SK-N-SH (cell line): ENCODE data around the gene C22orf31.

ENCODE experiments used
- CTCF ChIP-seq: fragments of 200-600 bp; sonication (generic); IDR thresholded peaks from 2 replicates; pipeline ENCODE4 v1.6.1; 2017; ENCODE audit warnings: antibody characterized with exemption, mild to moderate bottlenecking, moderate library complexity
- ELF1 ChIP-seq: IDR thresholded peaks from 2 replicates; pipeline ENCODE4 v1.4.0; 2012
- EP300 ChIP-seq, 2 experiments: IDR thresholded peaks; 2 replicates each; pipeline versions ENCODE4 v1.4.0 to v1.6.1; 2012; ENCODE audit warnings: borderline replicate concordance in 1 of 2, low read depth in 1 of 2, low read length in 1 of 2
- FOXM1 ChIP-seq: IDR thresholded peaks from 2 replicates; pipeline ENCODE4 v1.4.0; 2012; ENCODE audit warnings: low read depth, mild to moderate bottlenecking
- GABPA ChIP-seq: IDR thresholded peaks from 2 replicates; pipeline ENCODE4 v1.4.0; 2012; ENCODE audit warnings: low read depth, mild to moderate bottlenecking
- MXI1 ChIP-seq: IDR thresholded peaks from 2 replicates; pipeline ENCODE4 v1.6.1; 2012; ENCODE audit warnings: mild to moderate bottlenecking, low read depth, low read length, improper control_type of control experiment
- POLR2AphosphoS5 ChIP-seq: IDR thresholded peaks from 2 replicates; pipeline ENCODE4 v1.6.1; 2012; ENCODE audit warnings: low read depth, low read length
- RCOR1 ChIP-seq: fragments of 150-350 bp; IDR thresholded peaks from 2 replicates; pipeline ENCODE4 v1.6.1; 2017; ENCODE audit warnings: antibody characterized with exemption, low read length
- SMC3 ChIP-seq: IDR thresholded peaks from 2 replicates; pipeline ENCODE4 v1.6.1; 2012; ENCODE audit warnings: low read depth, low read length, improper control_type of control experiment
- TAF1 ChIP-seq: IDR thresholded peaks from 2 replicates; pipeline ENCODE4 v1.6.1; 2012; ENCODE audit warnings: low read depth, mild to moderate bottlenecking, low read length, moderate library complexity, borderline replicate concordance
- USF2 ChIP-seq: fragments of 150-350 bp; IDR thresholded peaks from 2 replicates; pipeline ENCODE4 v1.6.1; 2017; ENCODE audit warnings: antibody characterized with exemption, low read length, low read depth, borderline replicate concordance
- YY1 ChIP-seq: IDR thresholded peaks from 2 replicates; pipeline ENCODE4 v1.4.0; 2012; ENCODE audit warnings: low read depth, mild to moderate bottlenecking
- ZBTB33 ChIP-seq: IDR thresholded peaks from 2 replicates; pipeline ENCODE4 v1.4.0; 2012; ENCODE audit warnings: low read depth, borderline replicate concordance
- TF ChIP-seq, protein P1 (sequence below): IDR thresholded peaks from 2 replicates; pipeline ENCODE4 v1.6.1; 2012; ENCODE audit warnings: mild to moderate bottlenecking, low read depth, low read length, moderate library complexity

DNA sequence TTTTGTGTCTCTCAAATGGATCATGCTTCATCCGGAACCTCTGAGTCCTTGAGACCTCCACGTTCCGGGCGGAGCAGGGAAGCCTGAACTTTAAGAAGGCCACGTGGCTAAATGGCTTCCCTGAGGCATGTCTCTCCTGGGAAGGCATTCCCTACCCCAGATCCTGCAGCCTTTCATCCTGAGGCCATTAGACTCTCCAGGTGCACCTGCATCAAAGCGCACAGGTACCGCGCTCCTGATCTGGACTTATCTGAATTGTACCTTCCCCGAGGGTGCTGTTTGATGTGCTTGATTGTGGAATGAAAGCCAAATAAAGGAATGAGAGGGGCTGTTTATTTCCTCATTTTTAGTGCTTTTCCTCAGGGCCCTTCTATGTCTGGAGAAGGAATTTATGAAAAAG is 22.5 kb downstream of the C22orf31 start:
- TF ChIP-seq POLR2AphosphoS5 = no peak
- no peak for TF ChIP-seq ZBTB33
- no peak for TF ChIP-seq FOXM1
- no peak for TF ChIP-seq CTCF
- TF ChIP-seq ELF1 = no peak
- TF ChIP-seq MXI1 = no peak
- no peak for TF ChIP-seq EP300 (IDR thresholded peaks at IDR 0.05; ENCODE audit: borderline replicate concordance in 1 of 2, low read depth in 1 of 2, low read length in 1 of 2)
- TF ChIP-seq USF2 = no peak
- no peak for TF ChIP-seq SMC3
- no peak for TF ChIP-seq RCOR1
- no peak for TF ChIP-seq GABPA
- no peak for TF ChIP-seq YY1
- no peak for TF ChIP-seq TAF1
- TF ChIP-seq, protein P1, sequence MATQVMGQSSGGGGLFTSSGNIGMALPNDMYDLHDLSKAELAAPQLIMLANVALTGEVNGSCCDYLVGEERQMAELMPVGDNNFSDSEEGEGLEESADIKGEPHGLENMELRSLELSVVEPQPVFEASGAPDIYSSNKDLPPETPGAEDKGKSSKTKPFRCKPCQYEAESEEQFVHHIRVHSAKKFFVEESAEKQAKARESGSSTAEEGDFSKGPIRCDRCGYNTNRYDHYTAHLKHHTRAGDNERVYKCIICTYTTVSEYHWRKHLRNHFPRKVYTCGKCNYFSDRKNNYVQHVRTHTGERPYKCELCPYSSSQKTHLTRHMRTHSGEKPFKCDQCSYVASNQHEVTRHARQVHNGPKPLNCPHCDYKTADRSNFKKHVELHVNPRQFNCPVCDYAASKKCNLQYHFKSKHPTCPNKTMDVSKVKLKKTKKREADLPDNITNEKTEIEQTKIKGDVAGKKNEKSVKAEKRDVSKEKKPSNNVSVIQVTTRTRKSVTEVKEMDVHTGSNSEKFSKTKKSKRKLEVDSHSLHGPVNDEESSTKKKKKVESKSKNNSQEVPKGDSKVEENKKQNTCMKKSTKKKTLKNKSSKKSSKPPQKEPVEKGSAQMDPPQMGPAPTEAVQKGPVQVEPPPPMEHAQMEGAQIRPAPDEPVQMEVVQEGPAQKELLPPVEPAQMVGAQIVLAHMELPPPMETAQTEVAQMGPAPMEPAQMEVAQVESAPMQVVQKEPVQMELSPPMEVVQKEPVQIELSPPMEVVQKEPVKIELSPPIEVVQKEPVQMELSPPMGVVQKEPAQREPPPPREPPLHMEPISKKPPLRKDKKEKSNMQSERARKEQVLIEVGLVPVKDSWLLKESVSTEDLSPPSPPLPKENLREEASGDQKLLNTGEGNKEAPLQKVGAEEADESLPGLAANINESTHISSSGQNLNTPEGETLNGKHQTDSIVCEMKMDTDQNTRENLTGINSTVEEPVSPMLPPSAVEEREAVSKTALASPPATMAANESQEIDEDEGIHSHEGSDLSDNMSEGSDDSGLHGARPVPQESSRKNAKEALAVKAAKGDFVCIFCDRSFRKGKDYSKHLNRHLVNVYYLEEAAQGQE = no peak
